Dedifferentiated amniotic fluid mesenchymal stem cell (primary cell): Measurements from ENCODE around the gene TEKT1.
"Not testable (repeated sequence)": the region's sequence is repeated elsewhere in the genome, so short reads cannot be mapped to it uniquely, and the experiment has no call there.

Experiments used
- DNase-seq: peaks from one replicate; pipeline ENCODE4 v3.0.0-alpha.2; 2016; ENCODE audit errors: extremely low spot score

TEKT1 gene

DNA sequence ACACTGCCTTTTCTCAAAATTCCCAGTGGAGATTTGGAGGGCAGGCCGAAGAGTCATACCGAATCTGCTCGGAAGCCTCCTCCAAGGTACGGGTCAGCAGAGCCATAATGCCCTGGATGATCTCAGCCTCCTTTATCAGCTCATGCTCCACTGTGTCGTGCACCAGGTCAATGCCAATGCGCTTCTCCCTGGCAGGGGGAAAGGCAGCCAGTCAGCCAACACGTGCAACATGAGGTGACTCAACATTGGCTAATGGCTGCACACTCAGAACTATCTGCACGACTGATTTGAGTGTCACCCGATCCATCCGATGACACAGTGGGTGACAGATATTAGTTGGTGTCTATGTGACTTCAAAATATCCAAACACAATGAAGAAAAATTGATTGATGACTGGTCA is 15.8 kb downstream of the TEKT1 start:
- no peak for DNase-seq

DNA sequence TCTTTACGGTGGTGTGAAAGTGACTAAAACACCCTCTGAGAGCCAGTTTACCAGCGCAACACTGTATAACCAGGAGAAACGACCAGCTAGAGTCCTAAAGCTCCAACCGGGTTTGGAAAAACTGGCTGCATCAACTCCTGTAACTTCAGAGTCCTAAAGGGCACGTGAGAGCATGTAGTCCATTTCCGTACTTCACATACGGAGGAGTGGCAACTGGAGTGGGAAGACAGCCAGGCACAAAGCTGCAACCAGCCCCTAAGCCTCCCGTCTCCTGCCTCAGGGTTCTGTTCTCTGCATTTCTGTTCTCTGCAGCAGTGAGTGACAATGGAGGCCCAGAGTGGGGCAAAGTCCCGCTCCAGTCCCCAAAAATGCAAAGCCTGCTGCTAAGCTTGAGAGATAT is 19.2 kb downstream of the TEKT1 start:
- DNase-seq = no peak

DNA sequence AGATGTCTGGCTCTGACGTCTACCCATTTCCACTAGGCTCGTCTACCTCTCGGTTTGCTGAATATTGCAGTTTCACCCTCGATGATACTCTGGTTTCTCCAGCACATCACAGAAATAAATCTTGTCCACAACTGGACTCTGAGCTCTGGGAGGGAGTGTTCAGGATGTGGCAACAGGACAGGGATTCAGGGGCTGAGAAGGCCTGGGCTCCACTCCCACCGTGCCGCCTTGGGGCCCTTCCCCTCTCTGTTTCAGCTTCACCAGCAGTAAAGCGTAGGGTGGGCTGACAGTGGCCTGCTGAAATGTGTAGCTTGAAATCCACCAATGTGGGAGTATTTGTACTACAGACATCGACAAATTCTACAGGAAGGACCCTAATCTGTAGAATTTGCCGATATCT is 20.0 kb downstream of the TEKT1 start:
- DNase-seq = no peak

DNA sequence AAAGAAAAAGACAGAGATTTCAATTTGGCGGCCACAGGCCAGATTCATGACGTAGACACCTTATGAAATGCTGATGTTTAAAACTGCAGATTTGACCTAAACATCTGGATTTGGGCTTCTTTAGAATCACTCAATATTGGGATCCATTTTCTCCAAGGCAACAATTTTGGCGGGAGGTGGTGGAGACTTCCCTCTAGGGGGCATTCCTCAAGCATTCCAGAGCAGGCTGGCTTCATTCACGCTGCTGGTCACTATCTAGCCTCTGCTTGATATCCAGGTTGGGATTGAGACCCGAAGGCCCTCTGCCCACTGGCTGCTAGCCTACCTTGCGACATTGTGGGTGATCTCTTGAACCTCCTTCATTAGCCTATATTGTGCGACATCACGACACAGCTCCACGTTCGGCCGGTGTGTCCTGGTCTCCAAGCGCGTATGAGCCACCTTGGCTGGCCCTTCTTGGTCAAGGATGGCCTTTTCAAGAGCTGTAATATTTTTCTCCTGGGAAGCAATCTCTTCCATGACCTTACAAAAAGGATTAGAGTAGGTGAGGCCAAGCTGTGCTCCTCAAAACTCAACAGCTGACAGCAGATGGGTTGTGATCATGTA is 31.0 kb downstream of the TEKT1 start:
- no peak for DNase-seq

DNA sequence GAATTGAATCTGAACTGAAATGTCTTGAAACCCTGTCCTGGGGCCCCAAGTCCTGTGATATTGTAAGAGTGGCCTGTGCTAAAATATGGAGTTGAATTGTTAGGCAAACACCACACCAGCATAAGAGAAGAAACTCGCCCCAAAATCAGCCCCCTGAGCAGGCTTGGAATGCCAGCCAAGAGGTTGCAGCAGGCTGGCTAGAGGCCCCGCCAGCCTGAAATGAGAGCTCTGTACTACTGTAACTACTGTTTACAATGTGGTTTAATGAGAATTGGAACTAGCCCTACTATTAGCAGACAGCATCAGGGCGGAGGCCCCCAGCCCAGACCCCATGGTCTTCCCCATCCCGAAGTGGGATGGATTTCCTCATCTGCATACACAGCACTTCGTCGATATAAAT is 31.8 kb downstream of the TEKT1 start:
- DNase-seq = no peak

DNA sequence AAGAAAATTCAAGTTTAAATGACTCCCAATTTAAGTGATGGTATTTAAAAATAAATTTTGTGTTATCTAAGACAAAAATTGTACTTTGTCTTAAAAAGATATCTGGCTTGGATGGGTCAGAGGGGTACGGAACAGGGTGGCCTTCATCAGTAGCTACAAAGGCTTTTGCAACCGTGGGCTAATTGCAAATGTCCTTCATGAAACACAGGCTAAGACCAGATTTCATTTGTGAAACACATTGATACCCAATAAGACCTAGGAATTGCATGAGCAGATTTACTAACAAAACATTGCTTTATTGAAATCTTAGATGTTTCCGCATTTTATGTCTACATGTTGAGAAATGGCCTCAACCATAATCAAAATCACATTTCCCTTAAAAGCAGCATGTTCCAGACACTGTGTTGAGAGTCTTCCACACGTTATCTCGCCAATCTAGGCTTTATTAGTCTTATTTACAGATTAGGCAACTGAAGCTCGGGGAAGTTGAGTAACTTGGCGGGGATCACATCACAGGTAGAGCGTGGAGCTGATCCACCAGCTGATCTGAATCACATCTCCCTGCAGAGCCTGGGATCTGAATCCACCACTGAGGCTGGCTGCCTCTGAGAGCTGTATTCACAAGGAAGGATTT is 33.7 kb downstream of the TEKT1 start:
- DNase-seq = no peak

DNA sequence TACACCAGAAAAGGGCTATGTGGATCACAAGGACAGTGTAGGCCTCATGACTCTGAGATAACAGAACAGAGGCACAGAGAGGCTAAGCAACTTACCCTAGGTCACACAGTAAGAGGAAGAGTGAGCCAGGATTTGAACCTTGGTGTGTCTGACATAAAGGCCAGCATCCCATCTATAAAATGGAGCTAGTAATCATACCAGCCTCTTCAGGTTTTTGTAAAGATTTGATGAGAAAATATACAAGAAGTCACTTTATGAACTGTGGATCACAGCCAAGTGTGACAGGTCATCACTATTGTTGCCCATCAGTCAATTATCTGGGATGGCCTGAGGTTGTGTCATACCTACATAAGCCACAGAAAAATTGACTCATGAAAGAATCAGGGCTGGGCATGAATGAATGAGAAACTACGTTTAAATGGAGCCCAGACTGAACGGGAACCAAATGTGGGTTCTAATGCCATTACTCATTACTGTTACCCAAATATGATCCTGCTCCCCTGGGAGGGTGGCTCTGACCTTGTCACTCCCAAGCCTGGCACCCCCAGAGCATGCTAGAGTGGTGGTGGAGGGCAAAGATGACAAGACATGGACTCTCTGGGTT is 34.5 kb downstream of the TEKT1 start:
- DNase-seq = no peak

DNA sequence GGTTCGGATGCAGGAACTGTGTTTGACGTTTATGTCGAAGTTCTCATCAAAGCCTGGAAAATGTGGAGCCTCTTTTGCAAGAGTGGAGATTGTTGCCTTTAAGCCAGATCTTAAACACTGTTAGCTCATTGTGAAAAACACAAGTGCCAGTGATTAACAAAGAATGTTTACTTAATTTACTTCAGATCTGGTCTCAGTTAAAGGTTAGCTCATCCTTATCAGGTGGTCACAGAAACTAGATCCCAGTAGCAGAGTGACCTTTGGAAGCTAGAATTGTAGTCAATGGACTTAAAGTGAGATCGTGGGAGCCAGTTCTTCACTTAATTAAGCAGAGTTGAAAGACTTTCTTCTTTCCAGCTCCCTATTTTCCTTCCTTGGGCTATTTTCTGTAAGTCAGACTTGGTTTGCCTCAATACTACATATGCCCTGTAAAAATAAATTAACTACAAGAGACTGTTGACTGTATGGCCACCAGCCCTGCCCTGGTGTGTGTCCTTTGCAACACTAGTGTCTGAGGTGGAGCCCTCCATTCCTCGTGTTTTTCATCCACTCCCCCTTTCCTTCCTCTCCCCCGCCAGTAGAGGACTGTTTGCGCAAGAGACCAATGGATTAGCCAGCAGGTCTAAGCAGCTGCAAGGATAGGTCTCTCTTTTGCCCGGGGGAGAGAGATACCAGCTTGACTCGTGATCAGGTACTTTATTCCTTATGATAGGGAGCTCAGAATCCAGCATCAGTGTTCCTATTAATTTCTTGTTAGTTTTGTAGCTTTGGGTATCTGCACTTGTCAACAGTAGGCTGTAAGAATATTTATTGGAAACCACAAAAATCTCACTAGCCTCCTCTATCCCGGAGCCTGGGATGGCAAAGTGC is 35.3 kb downstream of the TEKT1 start:
- DNase-seq = no peak

DNA sequence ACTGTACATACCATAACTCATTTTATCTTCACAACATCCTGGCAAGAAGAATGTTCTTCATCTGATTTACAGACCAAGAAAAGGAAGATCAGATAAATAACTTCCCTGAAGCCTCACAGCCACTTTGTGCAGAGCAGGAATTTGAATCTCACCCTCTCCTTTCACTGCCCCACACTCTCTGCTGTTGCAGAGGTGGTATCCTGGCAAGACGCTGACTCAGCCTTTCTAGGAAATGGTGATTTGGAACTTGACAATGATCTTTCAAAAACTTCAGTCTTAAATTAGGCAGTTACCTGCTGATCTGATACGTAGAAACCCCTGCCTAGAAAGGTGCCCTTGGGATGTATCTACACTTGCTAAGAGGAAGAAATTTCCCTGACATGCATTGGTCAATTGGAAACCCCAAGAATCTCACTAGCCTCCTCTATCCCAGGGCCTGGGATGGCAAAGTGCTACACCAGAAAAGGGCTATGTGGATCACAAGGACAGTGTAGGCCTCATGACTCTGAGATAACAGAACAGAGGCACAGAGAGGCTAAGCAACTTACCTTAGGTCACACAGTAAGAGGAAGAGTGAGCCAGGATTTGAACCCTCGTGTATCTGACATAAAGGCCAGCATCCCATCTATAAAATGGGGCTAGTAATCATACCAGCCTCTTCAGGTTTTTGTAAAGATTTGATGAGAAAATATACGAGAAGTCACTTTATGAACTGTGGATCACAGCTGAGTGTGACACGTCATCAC is 37.6 kb downstream of the TEKT1 start:
- no peak for DNase-seq

DNA sequence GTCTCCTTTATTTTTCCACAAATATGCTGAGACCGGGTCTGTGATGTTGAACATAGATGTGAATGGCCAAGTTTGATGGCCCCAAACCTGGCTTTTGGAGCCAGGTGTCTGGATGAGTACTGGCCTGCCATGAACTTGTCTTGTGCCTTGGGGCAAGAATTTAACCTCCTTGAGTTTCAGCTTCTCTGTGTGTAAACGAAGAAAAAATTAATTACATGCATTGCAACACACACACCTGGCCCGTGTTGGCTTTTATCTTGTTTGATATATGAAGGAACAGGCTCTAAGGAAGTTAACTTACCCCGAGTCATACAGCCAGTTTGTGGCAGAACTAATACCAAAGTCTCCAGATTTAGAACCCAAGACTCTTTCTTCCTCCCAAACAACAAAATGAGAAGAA is 42.4 kb downstream of the TEKT1 start:
- DNase-seq = no peak

DNA sequence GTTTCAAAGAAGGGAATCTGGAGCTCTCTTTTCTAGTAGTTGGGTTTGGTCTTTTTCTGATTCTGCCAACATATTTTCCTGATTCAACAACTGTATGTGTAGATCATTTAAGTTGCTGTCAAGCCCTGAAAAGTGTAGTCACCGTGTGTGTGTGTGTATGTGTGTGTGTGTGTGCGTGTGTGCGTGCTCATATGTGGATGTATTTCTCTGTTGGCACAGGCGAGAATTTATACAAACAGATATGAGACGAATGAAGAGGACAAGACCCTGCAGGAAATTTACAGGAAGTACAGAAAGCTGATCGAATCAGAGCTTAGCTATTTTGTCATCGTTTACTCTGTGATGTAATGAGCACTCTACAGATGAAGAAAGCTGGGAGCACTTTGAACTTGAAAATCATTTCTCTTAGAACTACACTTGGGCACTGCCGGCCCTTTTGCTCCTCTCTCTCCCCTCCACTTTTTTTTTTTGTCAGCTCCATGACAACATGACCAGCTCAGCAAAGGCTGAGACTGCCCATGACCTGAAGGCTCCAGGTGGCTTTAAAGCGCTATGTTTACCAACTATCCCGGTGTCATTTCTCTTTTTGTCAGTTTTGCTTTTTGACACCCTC is 44.3 kb downstream of the TEKT1 start:
- DNase-seq = no peak

DNA sequence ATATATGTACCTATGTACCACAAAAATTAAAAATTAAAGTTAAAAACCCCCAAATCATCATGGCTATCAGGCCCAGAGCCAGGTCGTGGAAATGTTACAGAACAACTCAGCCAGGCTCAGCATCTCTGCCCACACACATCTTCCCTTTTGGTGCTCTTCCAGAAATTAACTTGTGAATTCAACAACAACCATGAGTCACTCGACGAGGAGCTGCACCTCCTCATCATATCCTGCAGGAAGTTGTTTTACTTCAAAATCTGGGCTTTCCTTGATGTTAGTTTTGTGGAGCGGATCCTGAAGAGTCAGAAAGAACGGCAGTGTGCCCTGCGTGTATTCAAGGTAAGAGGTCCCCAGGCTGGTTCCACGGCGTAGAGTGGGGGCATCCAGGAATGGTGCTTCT is 44.9 kb downstream of the TEKT1 start:
- no peak for DNase-seq

DNA sequence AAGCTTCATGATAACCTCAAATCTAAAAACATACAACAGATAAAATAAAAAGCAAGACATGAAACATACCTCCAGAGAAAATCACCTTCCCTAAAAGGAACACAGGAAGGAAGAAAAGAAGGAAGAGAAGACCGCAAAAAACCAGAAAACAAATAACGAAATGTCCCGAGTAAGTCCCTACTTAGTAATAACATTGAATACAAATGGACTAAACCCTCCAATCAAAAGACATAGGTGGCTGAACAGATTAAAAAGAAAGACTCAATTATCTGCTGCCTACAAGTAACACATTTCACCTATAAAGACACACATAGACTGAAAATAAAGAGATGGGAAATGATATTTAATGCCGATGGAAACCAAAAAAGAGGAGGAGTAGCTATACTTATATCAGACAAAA is 49.3 kb downstream of the TEKT1 start:
- DNase-seq = no peak

DNA sequence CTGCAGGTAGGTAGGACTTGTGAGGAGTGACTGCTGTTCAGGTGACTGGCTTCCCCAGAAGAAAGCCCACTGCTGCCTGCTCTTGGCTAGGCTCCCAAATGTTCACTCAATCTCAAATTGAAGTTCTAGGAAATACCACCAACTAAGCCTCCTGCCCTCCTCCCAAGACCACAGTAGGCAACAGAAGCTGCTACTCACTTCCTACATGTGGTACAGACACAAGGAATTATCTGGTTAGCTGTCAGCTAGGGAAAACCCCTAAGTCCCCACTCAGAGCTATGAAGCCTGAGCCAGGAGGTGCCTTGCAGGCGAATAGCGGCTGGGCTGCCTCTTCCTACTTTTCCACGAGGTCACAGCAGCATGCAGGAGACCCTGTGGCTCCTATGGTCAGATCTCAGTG is 50.6 kb downstream of the TEKT1 start:
- DNase-seq = no peak

DNA sequence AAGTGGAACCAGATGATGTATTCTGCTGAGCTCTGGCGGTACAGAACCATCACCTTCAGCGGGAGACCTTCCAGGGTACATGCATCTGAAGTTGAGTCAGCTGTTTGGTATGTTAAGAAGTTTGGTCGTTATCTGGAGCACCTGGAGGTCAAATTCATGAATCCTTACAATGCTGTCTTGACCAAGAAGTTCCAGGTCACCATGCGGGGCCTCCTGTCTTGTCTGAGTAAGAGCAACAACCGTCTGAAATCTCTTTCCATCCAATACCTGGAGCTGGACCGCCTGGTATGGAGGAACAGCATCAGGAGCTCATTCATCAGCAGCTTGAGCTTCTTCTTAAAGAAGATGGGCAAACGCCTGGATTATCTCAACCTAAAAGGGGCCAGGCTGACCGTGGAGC is 51.5 kb downstream of the TEKT1 start:
- no peak for DNase-seq

DNA sequence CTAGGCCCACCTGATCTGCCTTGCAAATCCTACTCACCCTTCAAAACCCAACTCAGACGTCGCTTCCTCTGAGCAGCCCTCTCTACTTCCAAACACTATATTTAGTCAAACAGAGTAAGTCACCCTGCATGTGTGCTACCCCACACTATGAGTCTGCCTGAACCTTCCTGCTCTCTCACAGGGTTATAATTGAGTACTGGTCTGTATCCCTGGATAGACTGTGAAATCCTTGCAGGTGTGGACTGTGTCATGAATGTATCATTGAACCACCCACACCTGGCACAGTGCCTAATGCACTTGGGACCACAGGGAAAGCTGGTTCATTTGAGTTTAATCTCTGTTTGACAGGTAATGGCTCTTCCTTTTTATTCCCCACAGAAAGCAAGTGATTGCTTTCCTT is 52.1 kb downstream of the TEKT1 start:
- DNase-seq = no peak

DNA sequence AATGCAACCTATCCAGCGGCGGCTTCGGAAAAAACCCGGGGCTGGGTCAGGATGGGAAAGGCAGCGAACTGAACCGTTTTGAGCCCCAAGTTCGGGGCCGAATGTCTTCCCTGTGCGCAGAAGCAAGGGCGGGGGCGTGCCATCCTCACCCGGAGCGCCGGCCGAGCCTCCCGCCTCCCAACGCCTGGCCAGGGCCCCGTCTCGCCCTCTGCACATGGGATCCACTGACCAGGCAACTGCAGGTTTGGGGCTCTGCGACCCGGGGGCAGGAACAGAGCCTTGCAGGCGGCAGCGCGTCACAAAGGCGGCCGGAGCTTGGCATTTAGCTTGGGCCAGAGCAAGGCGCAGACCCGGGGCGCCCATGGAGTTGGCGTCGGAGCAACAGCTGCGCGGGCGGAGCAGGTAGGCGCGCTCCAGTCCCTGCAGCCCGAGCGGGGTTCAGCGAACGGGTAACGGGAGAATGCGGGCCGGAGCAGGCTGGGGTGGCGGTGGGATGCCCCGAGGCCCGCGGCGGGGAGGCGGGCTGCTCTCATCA is 55.6 kb downstream of the TEKT1 start, which contains the start of gene FBXO39:
Gene FBXO39, plus strand, starts transcription at position 345 of the 535 bp plus-strand sequence. CDS start 3,654 bp downstream, outside the sequence.
- no peak for DNase-seq

DNA sequence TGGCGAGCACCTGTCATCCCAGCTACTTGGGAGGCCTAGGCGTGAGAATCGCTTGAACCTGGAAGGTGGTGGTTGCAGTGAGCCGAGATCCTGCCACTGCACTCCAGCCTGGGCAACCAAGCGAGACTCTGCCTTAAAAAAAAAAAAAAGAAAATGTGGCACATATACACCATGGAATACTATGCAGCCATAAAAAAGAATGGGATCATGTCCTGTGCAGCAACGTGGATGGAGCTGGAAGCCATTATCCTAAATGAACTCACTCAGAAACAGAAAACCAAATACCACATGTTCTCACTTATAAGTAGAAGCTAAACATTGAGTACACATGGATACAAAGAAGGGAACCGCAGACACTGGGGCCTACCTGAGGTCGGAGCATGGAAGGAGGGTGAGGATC is 56.6 kb downstream of the TEKT1 start:
- not testable (repeated sequence) for DNase-seq

DNA sequence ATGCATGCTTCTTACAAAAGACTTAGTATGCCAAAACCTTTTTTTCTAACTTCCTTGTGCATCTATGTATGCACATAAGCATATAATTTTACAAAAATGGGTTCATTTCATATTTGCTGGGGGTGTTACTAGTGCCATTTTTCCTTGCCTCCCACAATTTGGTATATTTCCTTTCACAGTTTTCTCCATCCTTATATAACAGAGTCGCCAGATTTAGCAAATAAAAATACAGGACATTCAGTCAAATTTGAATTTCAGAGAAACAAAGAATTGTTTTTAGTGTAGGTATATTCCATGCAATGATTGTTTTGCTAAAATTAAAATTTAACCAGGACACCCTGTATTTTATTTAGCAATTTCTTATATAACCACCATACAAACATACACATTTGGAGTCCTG is 59.5 kb downstream of the TEKT1 start:
- DNase-seq = no peak

DNA sequence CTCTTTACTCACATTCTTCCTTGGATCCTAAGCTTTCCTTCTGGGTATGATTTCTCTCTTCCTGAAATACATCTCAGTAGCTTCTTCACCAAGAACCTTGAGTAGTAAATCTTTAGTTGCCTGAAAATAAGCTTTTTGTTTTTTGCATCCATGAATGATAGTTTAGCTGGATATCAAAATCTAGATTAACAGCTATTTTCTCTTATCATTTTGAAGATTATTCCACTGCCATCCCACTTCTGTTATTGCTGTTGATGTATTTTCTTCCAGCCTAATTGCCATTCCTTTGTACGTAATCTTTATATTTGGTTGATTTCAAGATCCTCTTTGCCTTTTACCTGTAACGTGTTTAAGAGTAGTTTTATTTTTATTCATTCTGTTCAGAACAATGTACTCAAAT is 63.1 kb downstream of the TEKT1 start:
- DNase-seq = no peak

DNA sequence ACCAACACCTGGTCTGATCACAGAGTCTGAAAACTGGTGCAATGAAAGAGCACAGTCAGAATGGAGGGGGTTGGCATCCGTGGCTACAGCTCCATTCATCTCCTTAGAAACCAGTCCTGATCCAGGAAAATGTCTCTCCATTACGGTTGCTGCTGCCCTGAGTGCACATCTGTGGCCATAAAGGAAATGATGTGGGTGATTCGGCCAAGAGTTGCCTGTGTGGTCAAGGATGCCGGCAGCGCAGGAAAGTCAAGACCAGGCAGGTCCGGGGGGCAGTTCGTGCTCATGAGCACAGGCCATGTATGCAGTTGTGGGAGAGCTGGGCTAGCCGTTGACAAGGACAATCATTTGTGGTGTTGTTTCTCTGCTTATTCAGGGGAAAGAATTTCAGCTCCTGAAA is 69.8 kb downstream of the TEKT1 start:
- no peak for DNase-seq
